ENCODE results near the gene LBHD1. TPM values are rescaled to one million over a fixed set of nuclear protein-coding genes. Genes with fewer than 3 reads are reported as not detected.
A peak's percentile ranks its signal among the peaks of the same experiment; 100 is the strongest.

Gene LBHD1
- total and polyA plus RNA-seq, 2 of the 4 experiments (the other 2 are of a cell fraction) = 1.6 to 4.0 TPM

DNA sequence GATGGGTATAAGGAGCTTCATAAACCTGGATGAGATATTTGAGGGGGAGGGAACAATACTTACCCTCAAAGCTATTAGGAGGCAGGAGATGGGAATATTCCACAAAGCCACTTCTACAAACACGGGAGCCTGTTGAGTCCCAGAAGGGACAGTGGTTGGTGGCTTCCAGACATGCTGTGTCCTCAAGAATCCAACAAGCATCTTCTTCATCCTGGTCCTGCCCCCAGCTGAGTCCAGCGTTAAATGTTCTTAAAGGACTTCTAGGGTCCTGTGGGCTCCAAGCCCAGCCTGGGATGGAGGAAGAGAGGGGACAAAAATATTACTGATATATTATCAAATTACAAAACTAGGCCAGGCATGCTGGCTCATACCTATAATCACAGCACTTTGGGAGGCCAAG is 4.6 kb downstream of the LBHD1 start:
- H2AK9ac ChIP-seq (replicated peaks; ENCODE audit: low read depth, low read length, poor library complexity) = no peak overlapping the region
- H3K4me2 ChIP-seq (ENCODE audit: low read depth, low read length) = no peak overlapping the region
- POLR2A ChIA-PET (ENCODE audit: unreplicated experiment) = interaction anchor here (0.6 kb wide), 1 partner anchor 105 kb away, joined by 13 read pairs; no protein-coding TSS in a partner anchor

More for the DNA sequence above, 4.6 kb downstream of the LBHD1 start:
- Histone ChIP-seq H3K27ac (ENCODE audit: insufficient read depth, low read length) (no peak overlapping the region), H3K18ac (ENCODE audit: low read depth, low read length) (no peak overlapping the region), H3K36me3 (ENCODE audit: control insufficient read depth, insufficient read depth, low read length) (peaks cover 15% of the 10 kb centered on the region), H2BK20ac (ENCODE audit: low read depth, low read length) (no peak overlapping the region), H3K23ac (ENCODE audit: low read depth, low read length) (peak overlapping the region; percentile 89; the same call in 1 of the 2 replicates), H2AK5ac (ENCODE audit: low read depth, low read length) (no peak overlapping the region), H2BK15ac (ENCODE audit: low read depth, low read length) (no peak overlapping the region), H3K4me1 (ENCODE audit: control insufficient read depth, insufficient read depth, low read length) (peaks cover 8% of the 10 kb centered on the region), H4K5ac (ENCODE audit: low read depth, low read length) (no peak overlapping the region), H3K27me3 (ENCODE audit: control insufficient read depth, insufficient read depth, low read length) (no peaks in the 10 kb centered on the region), H2BK120ac (ENCODE audit: low read depth, low read length) (no peak overlapping the region), H3K9me1 (ENCODE audit: insufficient read depth, low read length) (peaks cover 9% of the 10 kb centered on the region), H2BK5ac (ENCODE audit: low read depth, low read length, poor library complexity, severe bottlenecking) (no peak overlapping the region), H4K8ac (ENCODE audit: low read depth in 2 of 2, low read length in 2 of 2) (peak overlapping the region in 1 of 2 experiments; percentile 7; a peak in 1 of 4 replicates), H4K20me1 (ENCODE audit: insufficient read depth, low read length) (peaks cover 18% of the 10 kb centered on the region), H4K91ac (ENCODE audit: insufficient read depth, low read depth, low read length) (no peak overlapping the region), H3K4ac (ENCODE audit: low read depth, low read length) (no peak overlapping the region; the same call in 1 of the 2 replicates), H3K9me3 (ENCODE audit: control insufficient read depth, insufficient read depth, low read length) (no peaks in the 10 kb centered on the region), H2AFZ (replicated peaks; ENCODE audit: low read length, poor library complexity) (no peak overlapping the region), H3K14ac (replicated peaks; ENCODE audit: low read depth, low read length) (peak overlapping the region; percentile 95), H3K79me1 (ENCODE audit: low read depth in 1 of 2, low read length in 2 of 2) (peaks cover 36 to 71% of the 10 kb centered on the region in 2 experiments), H3K9ac (ENCODE audit: low read depth, low read length) (no peak overlapping the region), H3K4me3 (ENCODE audit: insufficient read depth, low read depth, low read length) (no peak overlapping the region), H3K56ac (ENCODE audit: extremely low read depth, insufficient read depth, low read length) (no peak overlapping the region)
- TF ChIP-seq SMC3 (IDR thresholded peaks at IDR 0.05; ENCODE audit: low read depth, low read length) (no peak), CHD1 (IDR thresholded peaks at IDR 0.05; ENCODE audit: low read depth, low read length) (no peak), RCOR1 (IDR thresholded peaks at IDR 0.05; ENCODE audit: insufficient replicate concordance, low read length) (no peak), NFE2L2 (IDR thresholded peaks at IDR 0.05; ENCODE audit: low read depth, low read length) (no peak), POLR2A (IDR thresholded peaks at IDR 0.05; ENCODE audit: low read depth, low read length) (no peak), FOS (IDR thresholded peaks at IDR 0.05; ENCODE audit: low read depth, low read length) (no peak), RAD21 (IDR thresholded peaks at IDR 0.05; ENCODE audit: low read length) (no peak), MAFK (IDR thresholded peaks at IDR 0.05; ENCODE audit: low read depth, low read length) (no peak), MAZ (IDR thresholded peaks at IDR 0.05; ENCODE audit: borderline replicate concordance, low read depth, low read length) (no peak)
- TF ChIP-seq, protein P1, sequence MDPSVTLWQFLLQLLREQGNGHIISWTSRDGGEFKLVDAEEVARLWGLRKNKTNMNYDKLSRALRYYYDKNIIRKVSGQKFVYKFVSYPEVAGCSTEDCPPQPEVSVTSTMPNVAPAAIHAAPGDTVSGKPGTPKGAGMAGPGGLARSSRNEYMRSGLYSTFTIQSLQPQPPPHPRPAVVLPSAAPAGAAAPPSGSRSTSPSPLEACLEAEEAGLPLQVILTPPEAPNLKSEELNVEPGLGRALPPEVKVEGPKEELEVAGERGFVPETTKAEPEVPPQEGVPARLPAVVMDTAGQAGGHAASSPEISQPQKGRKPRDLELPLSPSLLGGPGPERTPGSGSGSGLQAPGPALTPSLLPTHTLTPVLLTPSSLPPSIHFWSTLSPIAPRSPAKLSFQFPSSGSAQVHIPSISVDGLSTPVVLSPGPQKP (IDR thresholded peaks at IDR 0.05; ENCODE audit: borderline replicate concordance, low read depth, low read length) = no peak
- TF ChIP-seq, protein P2, sequence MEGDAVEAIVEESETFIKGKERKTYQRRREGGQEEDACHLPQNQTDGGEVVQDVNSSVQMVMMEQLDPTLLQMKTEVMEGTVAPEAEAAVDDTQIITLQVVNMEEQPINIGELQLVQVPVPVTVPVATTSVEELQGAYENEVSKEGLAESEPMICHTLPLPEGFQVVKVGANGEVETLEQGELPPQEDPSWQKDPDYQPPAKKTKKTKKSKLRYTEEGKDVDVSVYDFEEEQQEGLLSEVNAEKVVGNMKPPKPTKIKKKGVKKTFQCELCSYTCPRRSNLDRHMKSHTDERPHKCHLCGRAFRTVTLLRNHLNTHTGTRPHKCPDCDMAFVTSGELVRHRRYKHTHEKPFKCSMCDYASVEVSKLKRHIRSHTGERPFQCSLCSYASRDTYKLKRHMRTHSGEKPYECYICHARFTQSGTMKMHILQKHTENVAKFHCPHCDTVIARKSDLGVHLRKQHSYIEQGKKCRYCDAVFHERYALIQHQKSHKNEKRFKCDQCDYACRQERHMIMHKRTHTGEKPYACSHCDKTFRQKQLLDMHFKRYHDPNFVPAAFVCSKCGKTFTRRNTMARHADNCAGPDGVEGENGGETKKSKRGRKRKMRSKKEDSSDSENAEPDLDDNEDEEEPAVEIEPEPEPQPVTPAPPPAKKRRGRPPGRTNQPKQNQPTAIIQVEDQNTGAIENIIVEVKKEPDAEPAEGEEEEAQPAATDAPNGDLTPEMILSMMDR (conservative IDR thresholded peaks at IDR 0.05; ENCODE audit: low read depth, low read length) = no peak
- TF ChIP-seq, protein P3, sequence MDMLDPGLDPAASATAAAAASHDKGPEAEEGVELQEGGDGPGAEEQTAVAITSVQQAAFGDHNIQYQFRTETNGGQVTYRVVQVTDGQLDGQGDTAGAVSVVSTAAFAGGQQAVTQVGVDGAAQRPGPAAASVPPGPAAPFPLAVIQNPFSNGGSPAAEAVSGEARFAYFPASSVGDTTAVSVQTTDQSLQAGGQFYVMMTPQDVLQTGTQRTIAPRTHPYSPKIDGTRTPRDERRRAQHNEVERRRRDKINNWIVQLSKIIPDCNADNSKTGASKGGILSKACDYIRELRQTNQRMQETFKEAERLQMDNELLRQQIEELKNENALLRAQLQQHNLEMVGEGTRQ (IDR thresholded peaks at IDR 0.05; ENCODE audit: low read depth, low read length) = no peak
- dilution Hi-C loops (cut with HindIII; ENCODE audit: low sequenced_read_pairs, unreplicated experiment) (no loop called here), in situ Hi-C loops (cut with MboI; ENCODE audit: low sequenced_read_pairs) (no loop called here), intact Hi-C loops (cut with micrococcal nuclease) (no loop called here)
- BruUV-seq (replicated peaks) = no TSS peak
- WGBS, 2 experiments (ENCODE audit: extremely low coverage in 2 of 2, insufficient read length in 1 of 2) = no CpG with 5 or more reads among the region's 2 CpGs
- DNase-seq = no peak
- CTCF ChIA-PET = interaction anchor here (0.6 to 0.8 kb wide), 2 partner anchors 23 to 273 kb away, joined by 3 read pairs; no protein-coding TSS in a partner anchor
- ATAC-seq (ENCODE audit: low read depth) = no peak
